Suprapubic skin (tissue), 4 donors: ENCODE results near the gene ZNF770.

Experiments used
- CTCF ChIP-seq, 2 donors: fragments of 200-600 bp in 1 of 2; fragments of 450-650 bp in 1 of 2; sonication (generic) in 1 of 2; IDR thresholded peaks; one replicate each; pipeline ENCODE4 v1.5.1; 2016 to 2019; ENCODE audit warnings: antibody characterized with exemption in 2 of 2, mild to moderate bottlenecking in 1 of 2, moderate library complexity in 1 of 2
- EP300 ChIP-seq: sonication (generic); formaldehyde crosslinking; IDR thresholded peaks from one replicate; pipeline ENCODE4 v1.6.1; 2017; ENCODE audit warnings: antibody characterized with exemption
- POLR2A ChIP-seq, 2 donors: fragments of 450-650 bp; IDR thresholded peaks; one replicate each; pipeline ENCODE4 v1.6.1; 2017; ENCODE audit warnings: antibody characterized with exemption in 2 of 2, mild to moderate bottlenecking in 2 of 2, moderate library complexity in 2 of 2
- POLR2AphosphoS5 ChIP-seq, 3 donors: sonication (generic); formaldehyde crosslinking; IDR thresholded peaks; one replicate each; pipeline ENCODE4 v1.6.1; 2017; ENCODE audit warnings: antibody characterized with exemption in 3 of 3

- no peak for TF ChIP-seq POLR2A (IDR thresholded peaks at IDR 0.05)
- no peak for TF ChIP-seq CTCF (IDR thresholded peaks at IDR 0.05)
- no peak for TF ChIP-seq POLR2AphosphoS5 (IDR thresholded peaks at IDR 0.05)
- no peak for TF ChIP-seq EP300
These were observed 11.3 kb downstream of the ZNF770 start for GRCh38 chr15:34976743-34977142.
